ENCODE results near the gene PLPP7.

DNA sequence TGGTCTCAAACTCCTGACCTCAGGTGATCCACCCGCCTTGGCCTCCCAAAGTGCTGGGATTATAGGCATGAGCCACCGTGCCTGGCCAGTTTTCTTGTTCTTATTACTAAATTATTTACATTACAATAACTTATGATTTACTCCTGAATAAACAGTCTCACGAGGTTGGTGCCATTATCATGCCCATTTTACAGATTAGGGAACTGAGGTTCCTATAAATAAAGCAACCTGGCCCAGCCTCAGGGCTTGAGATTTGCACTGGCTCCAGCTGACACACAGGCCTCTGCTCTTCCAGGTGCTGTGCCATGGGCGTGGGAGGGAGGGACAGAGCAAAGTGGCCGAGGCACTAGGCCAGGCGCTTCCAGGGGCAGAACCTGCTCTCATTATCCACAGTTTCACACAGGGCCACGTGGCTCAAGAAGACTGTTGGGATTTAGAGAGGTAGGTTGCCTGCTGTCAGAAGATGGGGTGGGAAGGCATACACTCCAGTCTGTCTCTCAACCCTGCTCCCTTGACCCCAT, 2.3 kb downstream of the PLPP7 start:
- no peak for TF ChIP-seq CTCF (IDR thresholded peaks at IDR 0.05)
- no peak for TF ChIP-seq POLR2A (IDR thresholded peaks at IDR 0.05)
